ENCODE results near the gene MYO1F. TPM values are rescaled to one million over a fixed set of nuclear protein-coding genes. Genes with fewer than 3 reads are reported as not detected.
"Not testable (repeated sequence)": the region's sequence is repeated elsewhere in the genome, so short reads cannot be mapped to it uniquely, and the experiment has no call there.

Gene MYO1F
- total RNA-seq (2013), result 454 TPM
- polyA plus RNA-seq (100 to 1,000 TPM; 121 to 707 (median 197) TPM), polyA minus RNA-seq (559 and 755 TPM in 2 replicates), total RNA-seq (85.1 to 695 (median 521) reads per million in 11 experiments)

GRCh38 chr19:8577247-8577646 lies at the start of gene MYO1F:
Gene MYO1F, minus strand, starts transcription at chr19:8577442. Its CDS starts 133 bp downstream, at chr19:8577309.
- TF ChIP-seq CTCF (IDR thresholded peaks at IDR 0.05), result no peak
- Mint-ChIP-seq H3K4me3 (peak within 1 kb of the TSS; percentile 98 to 100), H3K9me3 (peaks cover 0 to 6% (median 0%) of the 10 kb centered on the region in 7 donors), H3K36me3 (peaks cover 37 to 44% of the 10 kb centered on the region in 2 donors), H3K27me3 (ENCODE audit: low read depth in 3 of 3) (peaks cover 0 to 2% (median 2%) of the 10 kb centered on the region in 3 donors), H3K4me1 (peaks cover 62% of the 10 kb centered on the region), H3K27ac (peak within 1 kb of the TSS; percentile 96 to 99 (median 99))
- DNase-seq, result peak; percentile 75 to 76 (median 76)
- Histone ChIP-seq H3K9me3 (replicated peaks in 1 of 2; ENCODE audit: control insufficient read depth in 1 of 2, insufficient read depth in 1 of 2, low read length in 2 of 2) (no peaks in the 10 kb centered on the region), H3K4me3 (replicated peaks in 1 of 3; ENCODE audit: low read depth in 2 of 3, low read length in 3 of 3) (peak within 1 kb of the TSS; percentile 85 to 100 (median 98)), H3K27ac (ENCODE audit: low read depth in 1 of 2, low read length in 2 of 2) (peak within 1 kb of the TSS; percentile 85 to 92), H4K20me1 (ENCODE audit: insufficient read depth, low read length) (peaks cover 83% of the 10 kb centered on the region), H3K79me2 (ENCODE audit: insufficient read depth, low read length) (peaks cover 84% of the 10 kb centered on the region), H3K4me2 (replicated peaks; ENCODE audit: extremely low read depth, low read length, poor library complexity, severe bottlenecking) (peak within 1 kb of the TSS; percentile 99), H3K4me1 (ENCODE audit: control insufficient read depth in 1 of 2, insufficient read depth in 2 of 2, low read length in 2 of 2) (peaks cover 68 to 75% of the 10 kb centered on the region in 2 donors), H3K36me3 (replicated peaks in 1 of 2; ENCODE audit: control insufficient read depth in 1 of 2, insufficient read depth in 2 of 2, low read length in 2 of 2) (peaks cover 4 to 12% of the 10 kb centered on the region in 2 donors), H2AFZ (ENCODE audit: insufficient read depth, low read depth, low read length, poor library complexity, severe bottlenecking) (no peak within 1 kb of the TSS), H3K27me3 (ENCODE audit: control insufficient read depth in 2 of 2, insufficient read depth in 2 of 2, low read length in 2 of 2) (no peaks in the 10 kb centered on the region), H3K9ac (ENCODE audit: insufficient read depth, low read length, poor library complexity, severe bottlenecking) (peak within 1 kb of the TSS; percentile 92)
- intact Hi-C loops (cut with micrococcal nuclease), result loop anchor here (1.0 to 10.0 kb wide), 5 partner anchors 8 to 222 kb away; partner anchors contain the start of gene MARCHF2 (in 1 of the 2)
- no CpG with 5 or more reads among the region's 7 CpGs for WGBS (ENCODE audit: insufficient coverage)

- TF ChIP-seq CTCF (IDR thresholded peaks at IDR 0.05), result no peak
- Histone ChIP-seq H3K27me3 (ENCODE audit: control insufficient read depth in 2 of 2, insufficient read depth in 2 of 2, low read length in 2 of 2) (no peaks in the 10 kb centered on the region), H3K9ac (ENCODE audit: insufficient read depth, low read length, poor library complexity, severe bottlenecking) (no peak overlapping the region), H3K27ac (ENCODE audit: low read depth in 1 of 2, low read length in 2 of 2) (no peak overlapping the region), H3K36me3 (replicated peaks in 1 of 2; ENCODE audit: control insufficient read depth in 1 of 2, insufficient read depth in 2 of 2, low read length in 2 of 2) (no peaks in the 10 kb centered on the region), H3K4me1 (ENCODE audit: control insufficient read depth in 1 of 2, insufficient read depth in 2 of 2, low read length in 2 of 2) (no peaks in the 10 kb centered on the region), H3K4me2 (replicated peaks; ENCODE audit: extremely low read depth, low read length, poor library complexity, severe bottlenecking) (no peak overlapping the region), H3K79me2 (ENCODE audit: insufficient read depth, low read length) (no peaks in the 10 kb centered on the region), H3K9me3 (replicated peaks in 1 of 2; ENCODE audit: control insufficient read depth in 1 of 2, insufficient read depth in 1 of 2, low read length in 2 of 2) (no peaks in the 10 kb centered on the region), H2AFZ (ENCODE audit: insufficient read depth, low read depth, low read length, poor library complexity, severe bottlenecking) (no peak overlapping the region), H4K20me1 (ENCODE audit: insufficient read depth, low read length) (no peaks in the 10 kb centered on the region), H3K4me3 (replicated peaks in 1 of 3; ENCODE audit: low read depth in 2 of 3, low read length in 3 of 3) (no peak overlapping the region)
- no peak for DNase-seq
- Mint-ChIP-seq H3K27me3 (ENCODE audit: low read depth in 3 of 3) (peaks cover 0 to 3% (median 1%) of the 10 kb centered on the region in 3 donors), H3K4me1 (no peaks in the 10 kb centered on the region), H3K36me3 (peaks cover 0 to 7% of the 10 kb centered on the region in 2 donors), H3K4me3 (no peak overlapping the region), H3K27ac (peak overlapping the region in 1 of 7 donors; percentile 18), H3K9me3 (peaks cover 0 to 8% (median 4%) of the 10 kb centered on the region in 7 donors)
- intact Hi-C loops (cut with micrococcal nuclease), result no loop called here
- WGBS (ENCODE audit: insufficient coverage), result 97% methylated on average over 7 of the region's 8 CpGs
Observed at GRCh38 chr19:8626842-8627241, 49.6 kb upstream of the MYO1F start.

- H3K36me3 ChIP-seq (replicated peaks in 1 of 2; ENCODE audit: control insufficient read depth in 1 of 2, insufficient read depth in 2 of 2, low read length in 2 of 2); H3K9ac ChIP-seq (ENCODE audit: insufficient read depth, low read length, poor library complexity, severe bottlenecking); H3K27me3 ChIP-seq (ENCODE audit: control insufficient read depth in 2 of 2, insufficient read depth in 2 of 2, low read length in 2 of 2); DNase-seq; H4K20me1 ChIP-seq (ENCODE audit: insufficient read depth, low read length); H3K79me2 ChIP-seq (ENCODE audit: insufficient read depth, low read length); H3K4me1 ChIP-seq (ENCODE audit: control insufficient read depth in 1 of 2, insufficient read depth in 2 of 2, low read length in 2 of 2); H3K9me3 Mint-ChIP-seq; H3K4me2 ChIP-seq (replicated peaks; ENCODE audit: extremely low read depth, low read length, poor library complexity, severe bottlenecking); H3K4me1 Mint-ChIP-seq; H3K9me3 ChIP-seq (replicated peaks in 1 of 2; ENCODE audit: control insufficient read depth in 1 of 2, insufficient read depth in 1 of 2, low read length in 2 of 2); H3K4me3 ChIP-seq (replicated peaks in 1 of 3; ENCODE audit: low read depth in 2 of 3, low read length in 3 of 3); H2AFZ ChIP-seq (ENCODE audit: insufficient read depth, low read depth, low read length, poor library complexity, severe bottlenecking); H3K4me3 Mint-ChIP-seq; H3K27ac ChIP-seq (ENCODE audit: low read depth in 1 of 2, low read length in 2 of 2); intact Hi-C loops (cut with micrococcal nuclease); H3K27ac Mint-ChIP-seq; H3K36me3 Mint-ChIP-seq: not testable (repeated sequence)
- H3K27me3 Mint-ChIP-seq (ENCODE audit: low read depth in 3 of 3), result peaks cover 2 to 11% (median 9%) of the 10 kb centered on the region in 3 donors
- WGBS (ENCODE audit: insufficient coverage), result 40% methylated on average over 2 of the region's 4 CpGs
Observed at GRCh38 chr19:8622886-8623285, 45.6 kb upstream of the MYO1F start.

Data from CD14-positive monocyte (primary cell).